ENCODE measurements around the gene GPR52.

GRCh38 chr1:174407665-174408064, 40.1 kb upstream of the GPR52 start:
- TF ChIP-seq ATF3 (CRISPR knock-in tag; conservative IDR thresholded peaks at IDR 0.05) (no peak), CBFB (CRISPR knock-in tag; IDR thresholded peaks at IDR 0.05; ENCODE audit: low read depth) (no peak), PREB (CRISPR knock-in tag; IDR thresholded peaks at IDR 0.05; ENCODE audit: borderline replicate concordance) (no peak), NFYB (CRISPR knock-in tag; conservative IDR thresholded peaks at IDR 0.05; ENCODE audit: low read depth) (no peak), CTCF (IDR thresholded peaks at IDR 0.05) (no peak), ZNF423 (CRISPR knock-in tag; IDR thresholded peaks at IDR 0.05) (no peak), ZNF232 (CRISPR knock-in tag; IDR thresholded peaks at IDR 0.05) (no peak)
